ENCODE data around the gene PIGBOS1. TPM values are rescaled to one million over a fixed set of nuclear protein-coding genes. Genes with fewer than 3 reads are reported as not detected.
A peak's percentile ranks its signal among the peaks of the same experiment; 100 is the strongest.
"Not testable (repeated sequence)": the region's sequence is repeated elsewhere in the genome, so short reads cannot be mapped to it uniquely, and the experiment has no call there.

PIGBOS1 gene
- total and polyA plus RNA-seq, 7 experiments from 2014 or later, result 8.8 to 49.8 (median 19.2) TPM

- Histone ChIP-seq H3K36me3 (ENCODE audit: control insufficient read depth in 2 of 3, insufficient read depth in 3 of 3, low read length in 3 of 3) (no peaks in the 10 kb centered on the region), H3K9me3 (ENCODE audit: control insufficient read depth in 2 of 3, low read length in 3 of 3) (no peaks in the 10 kb centered on the region), H3K27me3 (ENCODE audit: control insufficient read depth in 2 of 2, insufficient read depth in 2 of 2, low read length in 2 of 2) (no peaks in the 10 kb centered on the region), H3K27ac (ENCODE audit: low read depth, low read length) (no peak overlapping the region), H3K4me1 (ENCODE audit: control insufficient read depth in 2 of 2, insufficient read depth in 2 of 2, low read length in 2 of 2) (peaks cover 38 to 76% of the 10 kb centered on the region in 2 donors), H3K4me3 (ENCODE audit: low read length) (peak overlapping the region; percentile 27)
- Mint-ChIP-seq H3K4me3 (peak overlapping the region in 1 of 10 donors; percentile 31), H3K27me3 (no peaks in the 10 kb centered on the region), H3K27ac (peak overlapping the region; percentile 6 to 95 (median 74)), H3K36me3 (peaks cover 0 to 32% (median 0%) of the 10 kb centered on the region in 5 donors), H3K9me3 (no peaks in the 10 kb centered on the region), H3K4me1 (peaks cover 46 to 100% (median 96%) of the 10 kb centered on the region in 7 donors)
- ATAC-seq (no peak), DNase-seq (no peak)
- intact Hi-C loops (cut with micrococcal nuclease), result loop anchor here in 1 of 2 donors (2.0 to 10.0 kb wide), 2 partner anchors 29 to 961 kb away; partner anchors contain the start of gene RFX7
- ChIA-PET POLR2A (interaction anchor here (1.0 to 1.6 kb wide), 2 partner anchors 12 to 35 kb away, joined by 3 to 4 read pairs; no protein-coding TSS in a partner anchor), CTCF (no interaction called here)
These were observed 35.4 kb downstream of the PIGBOS1 start for GRCh38 chr15:55283379-55284147.

DNA sequence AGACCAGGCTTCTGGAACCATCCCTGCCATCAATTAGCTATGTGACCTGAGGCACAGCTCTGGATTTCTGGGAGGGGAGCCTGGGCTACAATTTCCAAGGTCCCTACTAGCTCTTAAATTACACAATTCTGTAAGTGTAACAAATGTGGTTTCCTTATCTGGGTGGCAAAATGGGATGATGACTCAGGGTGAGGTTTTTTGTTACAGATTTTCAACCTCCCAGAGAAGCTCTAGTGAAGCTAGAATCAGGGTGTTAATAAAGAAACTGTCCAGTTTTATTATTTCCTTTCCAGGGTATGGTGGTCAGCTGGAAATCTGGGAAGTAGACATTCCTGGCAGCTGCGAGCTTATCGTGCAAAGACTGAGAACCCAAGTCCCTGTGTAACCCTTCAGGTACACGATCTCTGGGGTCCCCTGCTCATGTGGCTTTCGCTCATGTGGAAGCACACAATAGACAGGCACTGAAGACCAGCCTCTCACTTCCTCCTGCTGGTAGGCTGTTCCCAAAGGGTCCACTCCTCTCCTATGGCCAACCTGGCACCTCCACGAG, 36.6 kb downstream of the PIGBOS1 start:
- Mint-ChIP-seq H3K4me1 (peaks cover 47 to 99% (median 93%) of the 10 kb centered on the region in 7 donors), H3K36me3 (peaks cover 0 to 29% (median 0%) of the 10 kb centered on the region in 5 donors), H3K27me3 (no peaks in the 10 kb centered on the region), H3K9me3 (no peaks in the 10 kb centered on the region), H3K4me3 (peak overlapping the region in 2 of 10 donors; percentile 12 to 35), H3K27ac (peak overlapping the region; percentile 44 to 95 (median 76))
- Histone ChIP-seq H3K4me3 (ENCODE audit: low read length) (peak overlapping the region; percentile 27), H3K4me1 (ENCODE audit: control insufficient read depth in 2 of 2, insufficient read depth in 2 of 2, low read length in 2 of 2) (peaks cover 37 to 83% of the 10 kb centered on the region in 2 donors), H3K36me3 (ENCODE audit: control insufficient read depth in 2 of 3, insufficient read depth in 3 of 3, low read length in 3 of 3) (no peaks in the 10 kb centered on the region), H3K9me3 (ENCODE audit: control insufficient read depth in 2 of 3, low read length in 3 of 3) (no peaks in the 10 kb centered on the region), H3K27me3 (ENCODE audit: control insufficient read depth in 2 of 2, insufficient read depth in 2 of 2, low read length in 2 of 2) (no peaks in the 10 kb centered on the region), H3K27ac (ENCODE audit: low read depth, low read length) (peak overlapping the region; percentile 11)
- CTCF ChIA-PET, result interaction anchor here (1.4 kb wide), 1 partner anchor 64 kb away, joined by 3 read pairs; no protein-coding TSS in a partner anchor
- DNase-seq, result no peak
- intact Hi-C loops (cut with micrococcal nuclease), result loop anchor here in 1 of 2 donors (2.0 to 10.0 kb wide), 2 partner anchors 28 to 962 kb away; partner anchors contain the start of gene RFX7
- peak; percentile 56 for ATAC-seq
- POLR2A ChIA-PET, result interaction anchor here (1.0 to 1.6 kb wide), 4 partner anchors 11 to 34 kb away, joined by 3 to 11 read pairs (median 4); no protein-coding TSS in a partner anchor

DNA sequence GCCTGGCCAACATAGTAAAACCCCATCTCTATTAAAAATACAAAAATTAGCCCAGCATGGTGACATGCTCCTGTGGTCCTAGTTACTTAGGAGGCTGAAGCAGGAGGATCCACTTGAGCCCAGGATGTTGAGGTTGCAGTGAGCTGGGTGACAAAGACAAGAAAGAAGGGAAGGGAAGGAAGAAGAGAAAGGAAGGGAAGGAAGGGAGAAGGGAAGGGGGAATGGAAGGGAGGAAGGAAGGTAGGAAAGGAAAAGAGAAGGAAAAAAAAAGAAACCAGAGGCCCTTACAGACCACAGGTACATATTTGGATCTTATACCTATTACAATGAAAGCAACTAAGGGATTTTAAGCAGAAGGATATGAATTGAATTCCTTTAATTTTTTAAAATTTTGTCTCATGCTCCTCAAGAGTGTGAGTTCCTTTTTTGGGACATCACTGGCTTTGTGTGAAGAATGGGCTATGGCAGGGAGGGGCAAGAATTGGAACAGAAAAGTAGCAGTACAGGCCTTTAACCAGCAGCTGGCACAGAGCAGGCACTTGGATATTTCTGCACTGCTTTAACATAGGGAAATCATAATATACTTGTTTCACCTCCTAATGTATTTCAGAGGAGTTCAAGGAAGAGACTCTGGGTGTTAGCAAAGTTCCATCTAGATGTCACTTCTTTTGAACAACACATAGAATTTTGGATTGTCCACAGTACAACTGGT, 37.2 kb downstream of the PIGBOS1 start:
- Histone ChIP-seq H3K4me1 (ENCODE audit: control insufficient read depth in 2 of 2, insufficient read depth in 2 of 2, low read length in 2 of 2) (peaks cover 44 to 87% of the 10 kb centered on the region in 2 donors), H3K27me3 (ENCODE audit: control insufficient read depth in 2 of 2, insufficient read depth in 2 of 2, low read length in 2 of 2) (no peaks in the 10 kb centered on the region), H3K9me3 (ENCODE audit: control insufficient read depth in 2 of 3, low read length in 3 of 3) (no peaks in the 10 kb centered on the region), H3K36me3 (ENCODE audit: control insufficient read depth in 2 of 3, insufficient read depth in 3 of 3, low read length in 3 of 3) (no peaks in the 10 kb centered on the region), H3K4me3 (ENCODE audit: low read length) (peak overlapping the region; percentile 27), H3K27ac (ENCODE audit: low read depth, low read length) (peak overlapping the region; percentile 22)
- intact Hi-C loops (cut with micrococcal nuclease), result loop anchor here in 1 of 2 donors (2.0 to 10.0 kb wide), 2 partner anchors 27 to 963 kb away; partner anchors contain the start of gene RFX7
- Mint-ChIP-seq H3K36me3 (peaks cover 0 to 28% (median 0%) of the 10 kb centered on the region in 5 donors), H3K27me3 (no peaks in the 10 kb centered on the region), H3K4me1 (peaks cover 54 to 99% (median 95%) of the 10 kb centered on the region in 7 donors), H3K27ac (peak overlapping the region; percentile 44 to 95 (median 83)), H3K4me3 (peak overlapping the region in 1 of 10 donors; percentile 34), H3K9me3 (no peaks in the 10 kb centered on the region)
- DNase-seq (no peak), ATAC-seq (peak; percentile 33)
- POLR2A ChIA-PET, result interaction anchor here (1.3 to 1.6 kb wide), 4 partner anchors 10 to 65 kb away, joined by 3 to 11 read pairs (median 4); no protein-coding TSS in a partner anchor
- CTCF ChIA-PET, result interaction anchor here (1.4 kb wide), 1 partner anchor 63 kb away, joined by 3 read pairs; no protein-coding TSS in a partner anchor

DNA sequence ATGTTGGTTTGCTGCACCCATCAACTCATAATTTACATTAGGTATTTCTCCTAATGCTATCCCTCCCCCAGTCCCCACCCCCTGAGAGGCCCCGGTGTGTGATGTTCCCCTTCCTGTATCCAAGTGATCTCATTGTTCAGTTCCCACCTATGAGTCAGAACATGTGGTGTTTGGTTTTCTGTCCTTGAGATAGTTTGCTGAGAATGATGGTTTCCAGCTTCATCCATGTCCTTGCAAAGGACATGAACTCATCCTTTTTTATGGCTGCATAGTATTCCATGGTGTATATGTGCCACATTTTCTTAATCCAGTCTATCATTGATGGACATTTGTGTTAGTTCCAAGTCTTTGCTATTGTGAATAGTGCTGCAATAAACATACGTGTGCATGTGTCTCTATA, 38.3 kb downstream of the PIGBOS1 start:
- peaks cover 46 to 99% (median 91%) of the 10 kb centered on the region in 7 donors for H3K4me1 Mint-ChIP-seq
- H3K9me3 Mint-ChIP-seq; H3K4me3 ChIP-seq (ENCODE audit: low read length); H3K9me3 ChIP-seq (ENCODE audit: control insufficient read depth in 2 of 3, low read length in 3 of 3); ATAC-seq; H3K36me3 ChIP-seq (ENCODE audit: control insufficient read depth in 2 of 3, insufficient read depth in 3 of 3, low read length in 3 of 3); H3K27ac ChIP-seq (ENCODE audit: low read depth, low read length); H3K27me3 ChIP-seq (ENCODE audit: control insufficient read depth in 2 of 2, insufficient read depth in 2 of 2, low read length in 2 of 2); H3K27me3 Mint-ChIP-seq; DNase-seq: not testable (repeated sequence)
- peaks cover 0 to 21% (median 0%) of the 10 kb centered on the region in 5 donors for H3K36me3 Mint-ChIP-seq
- CTCF ChIA-PET, result interaction anchor here (0.9 kb wide), 1 partner anchor 11 kb away, joined by 3 read pairs; no protein-coding TSS in a partner anchor
- peak overlapping the region in 7 of 9 donors; percentile 41 to 95 (median 83) for H3K27ac Mint-ChIP-seq
- H3K4me3 Mint-ChIP-seq, result peak overlapping the region in 1 of 10 donors; percentile 63
- intact Hi-C loops (cut with micrococcal nuclease), result loop anchor here (1.0 to 10.0 kb wide), 3 partner anchors 9 to 964 kb away; partner anchors contain the start of genes RAB27A (in 1 of the 2) and RFX7 (in 1 of the 2)
- POLR2A ChIA-PET, result interaction anchor here (1.3 to 1.5 kb wide), 2 partner anchors 13 to 64 kb away, joined by 3 to 6 read pairs; no protein-coding TSS in a partner anchor
- peaks cover 43 to 88% of the 10 kb centered on the region in 2 donors for H3K4me1 ChIP-seq (ENCODE audit: control insufficient read depth in 2 of 2, insufficient read depth in 2 of 2, low read length in 2 of 2)

DNA sequence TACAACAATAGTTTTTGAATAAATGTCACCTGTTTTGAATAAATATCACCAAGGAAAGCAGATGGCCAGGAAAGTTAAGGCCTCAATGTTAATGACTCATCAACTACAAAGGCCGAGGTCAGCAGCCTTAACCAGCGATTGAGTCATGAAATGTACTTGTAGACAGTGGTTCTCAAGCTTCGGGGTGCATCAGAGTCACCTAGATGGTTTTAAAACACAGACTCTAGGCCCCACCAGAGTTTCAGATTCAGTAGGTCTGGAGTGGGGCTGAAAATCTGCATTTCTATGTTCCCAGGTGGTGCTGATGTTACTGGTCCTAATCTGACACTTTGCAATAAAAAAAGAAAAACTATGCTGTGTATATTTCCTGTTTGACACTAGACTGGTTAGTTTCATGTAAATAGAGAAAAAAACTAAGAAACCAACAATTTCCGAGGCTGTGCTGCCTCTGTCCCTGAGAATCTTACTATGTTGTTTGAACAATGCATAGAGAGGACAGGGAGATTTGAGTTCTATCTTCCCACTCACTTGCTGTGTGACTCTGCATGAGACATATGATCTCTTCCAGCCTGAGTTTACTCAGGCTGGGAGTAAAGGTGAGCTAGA, 39.1 kb downstream of the PIGBOS1 start:
- peak in 5 of 9 donors; percentile 4 to 55 (median 20) for DNase-seq
- Mint-ChIP-seq H3K9me3 (no peaks in the 10 kb centered on the region), H3K27me3 (no peaks in the 10 kb centered on the region), H3K4me1 (peaks cover 38 to 99% (median 90%) of the 10 kb centered on the region in 7 donors), H3K27ac (peak overlapping the region; percentile 68 to 95 (median 87)), H3K4me3 (peak overlapping the region; percentile 16 to 82 (median 61)), H3K36me3 (peaks cover 0 to 22% (median 0%) of the 10 kb centered on the region in 5 donors)
- ChIA-PET CTCF (interaction anchor here (0.9 kb wide), 1 partner anchor 11 kb away, joined by 3 read pairs; no protein-coding TSS in a partner anchor), POLR2A (interaction anchor here (1.5 kb wide), 1 partner anchor 12 kb away, joined by 6 read pairs; no protein-coding TSS in a partner anchor)
- no peaks in the 10 kb centered on the region for H3K36me3 ChIP-seq (ENCODE audit: control insufficient read depth in 2 of 3, insufficient read depth in 3 of 3, low read length in 3 of 3)
- intact Hi-C loops (cut with micrococcal nuclease), result loop anchor here (1.0 to 10.0 kb wide), 5 partner anchors 9 to 965 kb away; partner anchors contain the start of genes PIGB (in 1 of the 2), PIGBOS1 (in 1 of the 2), RAB27A (in 1 of the 2) and RFX7 (in 1 of the 2)
- H3K4me3 ChIP-seq (ENCODE audit: low read length), result peak overlapping the region; percentile 21
- H3K27me3 ChIP-seq (ENCODE audit: control insufficient read depth in 2 of 2, insufficient read depth in 2 of 2, low read length in 2 of 2), result no peaks in the 10 kb centered on the region
- H3K9me3 ChIP-seq (ENCODE audit: control insufficient read depth in 2 of 3, low read length in 3 of 3), result no peaks in the 10 kb centered on the region
- ATAC-seq, result peak; percentile 68
- peak overlapping the region; percentile 59 for H3K27ac ChIP-seq (ENCODE audit: low read depth, low read length)
- peaks cover 43 to 89% of the 10 kb centered on the region in 2 donors for H3K4me1 ChIP-seq (ENCODE audit: control insufficient read depth in 2 of 2, insufficient read depth in 2 of 2, low read length in 2 of 2)
